ENCODE data around the gene GNG12.

GNG12 gene

DNA sequence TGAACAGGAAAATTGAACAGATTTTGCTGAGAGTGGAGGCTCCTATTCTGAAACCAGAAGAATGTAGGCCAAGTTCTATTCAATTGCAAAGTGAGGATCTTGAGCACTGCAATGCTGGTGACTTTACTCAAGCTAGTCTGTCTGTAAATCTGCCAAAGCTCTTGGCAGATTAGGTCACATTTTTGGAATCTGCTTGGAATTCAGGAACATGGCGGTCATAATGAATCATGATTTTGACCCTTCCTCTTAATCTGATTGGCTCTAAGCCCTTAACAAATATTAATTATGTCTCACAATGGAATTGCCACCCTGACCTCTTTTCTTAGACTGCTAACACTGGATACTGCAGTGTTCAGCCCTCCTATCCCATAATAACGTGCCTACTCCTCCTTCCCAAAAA is 7.2 kb upstream of the GNG12 start:
- DNase-seq (ENCODE audit: low read depth) = peak; percentile 79

GRCh38 chr1:67839826-67840225 is 6.6 kb upstream of the GNG12 start:
- DNase-seq (ENCODE audit: low read depth) = no peak

- DNase-seq (ENCODE audit: low read depth) = peak; percentile 22
These were observed 5.1 kb upstream of the GNG12 start for GRCh38 chr1:67838180-67838910.

GRCh38 chr1:67836769-67837168 is 3.5 kb upstream of the GNG12 start:
- DNase-seq (ENCODE audit: low read depth) = no peak

- no peak for DNase-seq (ENCODE audit: low read depth)
These were observed 2.6 kb upstream of the GNG12 start for GRCh38 chr1:67835663-67836452.

DNA sequence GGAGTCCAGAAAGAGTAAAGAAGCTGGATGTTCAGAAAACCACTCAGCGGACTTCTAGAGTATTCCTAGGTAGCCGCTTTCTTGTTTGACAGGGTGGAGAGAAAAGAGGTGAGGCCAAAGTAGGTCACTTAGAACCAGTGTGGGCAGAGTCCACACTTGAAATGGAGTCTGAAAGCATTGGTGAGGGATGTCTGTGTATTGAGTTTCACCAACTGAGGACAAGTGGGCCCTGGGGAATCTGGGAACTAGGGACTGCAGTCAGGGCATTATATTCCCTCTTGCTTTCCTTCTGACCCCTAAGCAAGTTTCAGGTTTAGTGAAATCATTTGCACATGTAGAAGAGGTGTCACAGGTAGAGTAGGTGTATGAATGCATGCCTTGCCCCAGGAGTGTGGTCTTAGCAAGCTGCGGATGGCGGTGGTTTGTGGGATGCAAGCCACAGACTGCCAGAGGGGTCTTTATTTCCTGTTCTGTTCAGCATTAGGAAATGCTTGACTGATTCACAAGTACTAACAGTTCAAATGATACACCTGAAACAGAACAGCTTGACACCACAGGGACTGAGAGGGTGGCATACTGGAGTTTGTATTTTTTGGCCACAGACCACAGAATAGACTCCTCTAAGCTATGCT is 1.1 kb upstream of the GNG12 start:
- DNase-seq (ENCODE audit: low read depth) = no peak

- peak; percentile 76 for DNase-seq (ENCODE audit: low read depth)
These were observed 304 bp upstream of the GNG12 start for GRCh38 chr1:67833602-67833940.

DNA sequence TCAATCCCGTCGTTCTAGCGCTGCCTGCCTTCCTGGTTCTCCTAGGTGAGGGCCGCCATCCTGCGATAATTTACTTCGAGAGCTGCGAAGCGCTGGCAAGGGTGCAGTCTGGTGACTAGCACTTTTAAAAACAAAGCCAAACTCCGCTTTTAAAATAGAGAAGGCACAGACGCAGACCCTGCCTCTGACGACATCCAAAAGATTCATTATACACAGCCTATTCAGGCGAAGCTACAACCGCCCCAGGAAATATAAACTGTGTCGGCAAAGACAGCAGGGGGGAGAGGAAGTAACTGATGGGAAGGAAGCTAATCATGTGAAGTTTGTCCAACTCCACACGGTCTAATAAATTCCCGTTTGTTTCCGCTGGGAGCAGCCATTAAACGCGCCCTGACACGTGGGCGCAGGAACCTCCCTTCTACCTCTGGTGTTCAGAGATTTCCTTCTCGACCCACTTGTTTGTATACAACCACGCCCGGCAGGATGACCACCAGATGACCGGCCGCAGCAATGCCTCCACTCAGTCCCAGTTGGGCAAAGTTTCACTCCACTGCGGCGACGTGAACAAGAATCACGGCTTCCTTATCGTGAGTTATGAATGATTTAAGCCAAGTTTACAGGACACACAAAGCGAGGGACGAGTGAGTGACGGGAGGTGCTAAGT is 1.3 kb downstream of the GNG12 start:
- peak; percentile 66 for DNase-seq (ENCODE audit: low read depth)

DNA sequence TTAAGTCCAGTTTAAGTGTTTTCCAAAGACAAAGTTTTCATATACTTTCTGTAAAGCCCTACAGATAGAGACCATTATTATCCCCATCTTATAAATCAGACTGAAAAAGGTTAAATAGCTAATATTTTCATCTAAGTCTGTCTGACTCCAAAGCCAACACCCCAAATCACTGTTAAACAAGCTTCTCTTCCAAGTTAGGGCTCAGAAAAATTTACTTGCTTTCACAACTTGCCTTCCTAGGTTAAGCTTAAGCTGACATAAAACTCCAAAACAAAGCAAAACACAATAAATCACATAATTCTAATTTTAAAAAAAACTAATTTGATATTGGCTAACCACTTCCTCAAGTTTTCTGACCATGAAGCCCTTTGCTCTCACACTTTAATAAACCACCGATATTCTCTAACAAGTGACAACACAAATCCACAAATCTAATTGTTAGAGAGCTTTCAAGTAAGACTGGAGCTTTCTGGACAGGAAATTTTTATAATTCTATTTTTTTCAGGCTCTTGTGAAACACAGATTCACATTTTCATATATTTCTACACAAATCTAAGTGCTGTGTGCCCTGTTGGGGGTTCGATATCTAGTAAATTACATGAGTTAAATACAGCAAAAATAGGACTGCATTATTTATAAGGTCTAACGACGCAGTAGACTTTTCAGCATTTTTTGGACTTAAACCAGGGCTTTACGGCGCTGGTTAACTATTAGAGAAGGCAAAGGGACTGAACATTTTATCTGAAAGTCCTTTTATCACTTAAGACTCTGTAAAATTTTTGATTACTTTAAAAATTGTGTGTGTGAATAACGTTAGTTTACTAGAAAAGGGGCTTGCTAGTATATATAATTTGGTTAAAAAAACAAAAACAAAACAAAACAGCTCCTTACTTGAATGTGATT is 2.1 kb downstream of the GNG12 start:
- DNase-seq (ENCODE audit: low read depth) = no peak

- no peak for DNase-seq (ENCODE audit: low read depth)
These were observed 3.0 kb downstream of the GNG12 start for GRCh38 chr1:67830226-67830625.

- no peak for DNase-seq (ENCODE audit: low read depth)
These were observed 5.6 kb downstream of the GNG12 start for GRCh38 chr1:67827688-67828087.

DNA sequence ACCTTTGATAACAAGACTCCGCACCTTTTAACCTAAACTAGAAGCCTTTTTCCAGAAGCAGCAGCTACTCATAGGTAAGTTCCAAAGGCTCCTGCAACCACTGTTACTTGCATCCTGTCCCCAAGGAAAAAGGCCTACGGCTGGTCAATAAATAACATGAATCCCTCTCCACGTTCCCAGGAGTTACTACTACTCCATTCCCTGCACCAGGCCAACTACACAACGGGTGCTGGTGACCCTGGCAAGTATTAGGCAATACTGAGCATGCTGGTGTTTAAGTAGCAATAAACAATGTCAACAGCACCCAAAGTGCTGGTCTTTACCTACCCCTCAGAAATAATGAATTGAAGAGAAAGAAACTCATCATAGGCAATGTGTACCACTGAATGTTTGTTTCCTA is 7.7 kb downstream of the GNG12 start:
- no peak for DNase-seq (ENCODE audit: low read depth)

- no peak for DNase-seq (ENCODE audit: low read depth)
These were observed 8.5 kb downstream of the GNG12 start for GRCh38 chr1:67824766-67825165.

DNA sequence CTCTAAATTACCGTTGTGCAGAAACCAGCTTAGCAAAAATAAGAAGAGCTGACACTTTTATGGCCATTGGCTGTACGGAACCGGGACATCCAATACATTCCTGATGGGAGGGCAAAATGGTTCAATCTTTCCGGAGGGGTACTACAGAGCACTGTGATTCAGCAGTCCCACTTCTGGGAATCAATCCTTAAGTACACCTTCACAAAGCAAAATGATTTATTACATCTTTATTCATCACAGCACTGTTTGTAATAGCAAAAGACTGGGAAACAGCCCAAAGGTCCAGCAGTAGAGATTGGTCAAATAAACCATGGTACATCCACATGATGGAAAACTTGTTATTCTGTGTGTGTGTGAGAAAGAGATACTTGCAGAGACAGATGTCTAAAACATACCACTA is 9.7 kb downstream of the GNG12 start:
- DNase-seq (ENCODE audit: low read depth) = no peak

DNA sequence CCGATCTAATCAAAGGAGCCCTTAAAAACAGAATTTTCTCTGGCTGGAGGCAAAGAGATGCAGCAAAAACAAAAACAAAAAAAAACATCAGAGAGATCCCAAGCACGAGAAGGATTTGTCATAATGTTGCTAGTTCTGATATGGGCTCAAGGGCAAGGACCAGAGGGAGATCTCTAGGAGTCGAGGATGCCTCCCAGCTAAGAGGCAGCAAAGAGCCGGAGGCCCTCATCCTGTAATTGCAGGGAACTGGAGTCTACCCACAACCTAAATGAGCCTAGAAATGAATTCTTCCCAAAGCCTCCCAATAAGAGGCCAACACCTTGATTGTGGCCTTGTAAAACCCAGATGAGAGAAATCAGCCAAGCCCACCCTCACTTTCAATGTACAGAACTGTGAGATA is 12.0 kb downstream of the GNG12 start:
- DNase-seq (ENCODE audit: low read depth) = no peak

GRCh38 chr1:67818725-67819301 is 14.5 kb downstream of the GNG12 start:
- no peak for DNase-seq (ENCODE audit: low read depth)

- DNase-seq (ENCODE audit: low read depth) = no peak
These were observed 15.1 kb downstream of the GNG12 start for GRCh38 chr1:67818162-67818561.

DNA sequence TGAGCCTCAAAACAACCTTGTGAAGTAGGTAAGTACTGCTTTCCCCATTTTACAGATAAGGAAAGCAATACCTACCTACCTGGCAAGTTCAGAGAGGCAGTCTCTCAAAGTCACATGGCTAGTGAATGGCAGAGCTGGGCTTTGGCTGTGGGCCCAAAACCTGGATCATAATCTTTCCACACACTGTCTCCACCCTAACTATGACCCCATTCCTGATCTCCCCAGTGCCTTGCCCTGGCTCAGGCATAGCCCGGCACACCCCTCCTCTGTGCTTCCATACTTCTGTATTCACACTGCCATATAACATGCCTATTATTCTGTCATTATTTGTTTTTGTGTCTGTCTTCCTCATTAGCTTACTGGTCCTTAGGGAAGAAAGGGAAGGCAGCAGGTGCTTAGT is 15.9 kb downstream of the GNG12 start:
- DNase-seq (ENCODE audit: low read depth) = no peak

GRCh38 chr1:67816506-67816905 is 16.8 kb downstream of the GNG12 start:
- no peak for DNase-seq (ENCODE audit: low read depth)

DNA sequence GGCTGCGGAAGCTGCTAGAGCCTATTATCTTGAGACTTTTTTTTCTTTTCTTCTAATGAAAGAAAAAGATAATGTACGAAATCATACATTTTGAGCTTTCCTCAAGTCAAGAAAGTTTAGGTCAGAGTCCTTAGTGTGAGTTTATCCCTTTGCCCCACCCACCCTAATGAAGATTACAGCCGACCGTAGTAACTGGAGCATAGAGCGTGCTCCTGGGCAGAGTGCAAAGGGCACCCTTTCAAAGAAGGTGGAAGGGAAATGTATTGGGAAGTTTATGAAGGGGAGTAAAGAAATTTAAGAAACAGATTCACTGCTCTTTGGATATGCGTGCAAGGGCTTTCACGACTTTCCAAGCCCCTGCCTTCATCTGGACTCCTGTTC is 17.2 kb downstream of the GNG12 start:
- DNase-seq (ENCODE audit: low read depth) = no peak
